C4-2B (cell line): ENCODE measurements around the gene PUSL1.

Experiments used
- H3K27ac ChIP-seq: fragments of 450-650 bp; 2 replicates; pipeline ENCODE4 v1.5.1; 2017
- ZFX ChIP-seq: fragments of 450-650 bp; IDR thresholded peaks from 2 replicates; pipeline ENCODE4 v1.6.1; 2017
- TF ChIP-seq, protein P1 (sequence below): fragments of 450-650 bp; conservative IDR thresholded peaks from 2 replicates; pipeline ENCODE4 v1.5.1; 2017; ENCODE audit warnings: mild to moderate bottlenecking

PUSL1 gene

DNA sequence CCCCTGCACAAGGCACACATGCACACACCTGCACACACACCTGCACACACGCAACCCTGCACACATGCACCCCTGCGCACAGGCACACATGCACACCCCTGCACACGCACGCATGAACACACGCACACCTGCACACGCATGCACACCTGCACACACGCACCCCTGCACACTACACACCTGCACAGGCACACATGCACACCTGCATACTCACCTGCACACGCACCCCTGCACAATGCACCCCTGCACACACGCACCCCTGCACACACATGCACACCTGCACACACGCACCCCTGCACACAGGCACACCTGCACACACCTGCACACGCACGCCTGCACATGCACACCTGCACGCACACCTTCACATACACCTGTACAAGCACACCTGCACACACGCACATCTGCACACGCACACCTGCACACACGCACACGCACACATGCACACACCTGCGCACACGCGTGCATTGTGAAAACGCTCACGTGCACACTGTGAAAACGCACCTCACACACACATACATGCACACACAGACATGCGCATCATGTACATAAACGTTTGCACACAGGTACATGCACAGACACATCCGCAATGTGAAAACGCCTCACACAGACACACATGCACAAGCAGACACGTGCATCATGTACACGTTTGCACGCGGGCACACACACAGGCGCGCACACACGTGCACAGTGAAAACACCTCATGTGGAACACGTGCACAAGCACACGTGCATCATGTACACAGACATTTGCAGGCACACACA lies 32.6 kb downstream of the PUSL1 start:
- H3K27ac ChIP-seq, result no peak overlapping the region
- no peak for TF ChIP-seq ZFX
- TF ChIP-seq, protein P1, sequence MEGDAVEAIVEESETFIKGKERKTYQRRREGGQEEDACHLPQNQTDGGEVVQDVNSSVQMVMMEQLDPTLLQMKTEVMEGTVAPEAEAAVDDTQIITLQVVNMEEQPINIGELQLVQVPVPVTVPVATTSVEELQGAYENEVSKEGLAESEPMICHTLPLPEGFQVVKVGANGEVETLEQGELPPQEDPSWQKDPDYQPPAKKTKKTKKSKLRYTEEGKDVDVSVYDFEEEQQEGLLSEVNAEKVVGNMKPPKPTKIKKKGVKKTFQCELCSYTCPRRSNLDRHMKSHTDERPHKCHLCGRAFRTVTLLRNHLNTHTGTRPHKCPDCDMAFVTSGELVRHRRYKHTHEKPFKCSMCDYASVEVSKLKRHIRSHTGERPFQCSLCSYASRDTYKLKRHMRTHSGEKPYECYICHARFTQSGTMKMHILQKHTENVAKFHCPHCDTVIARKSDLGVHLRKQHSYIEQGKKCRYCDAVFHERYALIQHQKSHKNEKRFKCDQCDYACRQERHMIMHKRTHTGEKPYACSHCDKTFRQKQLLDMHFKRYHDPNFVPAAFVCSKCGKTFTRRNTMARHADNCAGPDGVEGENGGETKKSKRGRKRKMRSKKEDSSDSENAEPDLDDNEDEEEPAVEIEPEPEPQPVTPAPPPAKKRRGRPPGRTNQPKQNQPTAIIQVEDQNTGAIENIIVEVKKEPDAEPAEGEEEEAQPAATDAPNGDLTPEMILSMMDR, result no peak

DNA sequence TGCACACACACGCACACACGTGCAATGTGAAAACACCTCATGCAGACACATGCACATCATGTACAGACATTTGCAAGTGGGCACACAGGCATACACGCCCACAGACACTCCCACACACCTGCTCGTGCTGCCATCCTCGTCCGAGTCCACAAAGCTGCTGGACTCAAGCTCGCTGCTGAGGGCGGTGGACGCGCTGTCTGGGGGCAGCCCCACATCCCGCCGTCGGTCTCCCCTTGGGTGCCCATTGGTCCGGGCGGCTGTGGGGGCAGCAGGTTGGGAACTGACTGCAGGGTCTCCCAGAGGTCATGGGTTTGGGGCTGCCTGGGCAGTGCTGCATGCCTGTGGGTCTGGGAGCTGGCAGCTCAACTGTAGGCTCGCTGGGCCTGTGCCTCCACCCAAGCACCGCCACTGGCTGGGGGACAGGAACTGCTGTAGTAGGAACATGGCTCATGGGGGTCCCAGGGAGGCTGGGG lies 33.2 kb downstream of the PUSL1 start:
- H3K27ac ChIP-seq, result no peak overlapping the region
- TF ChIP-seq, protein P1, result no peak
- no peak for TF ChIP-seq ZFX

DNA sequence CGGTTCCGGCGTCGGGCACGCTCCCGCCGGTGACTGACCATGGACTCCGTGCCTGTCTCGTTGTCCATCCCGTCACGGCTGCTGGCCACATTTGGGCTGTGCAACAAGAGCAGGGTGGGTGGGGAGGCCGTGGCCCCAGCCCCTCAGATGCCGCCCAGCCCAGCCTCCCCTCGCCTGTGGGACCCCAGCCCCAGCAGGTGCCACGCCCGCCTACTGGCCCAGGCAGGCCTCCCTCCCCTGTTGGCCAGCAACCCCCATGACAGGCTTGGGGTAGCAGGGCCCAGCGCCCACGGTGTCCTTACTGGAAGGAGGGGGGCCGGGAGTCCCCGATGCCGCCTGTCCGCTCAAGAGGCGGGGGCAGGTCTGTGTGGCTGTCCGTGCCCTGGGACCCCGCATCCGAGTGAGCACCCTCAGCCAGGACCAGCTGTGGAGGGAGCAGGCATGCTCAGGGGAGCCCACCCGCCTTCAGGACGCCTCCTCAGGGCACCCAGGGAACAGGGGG lies 33.7 kb downstream of the PUSL1 start:
- TF ChIP-seq ZFX, result no peak
- TF ChIP-seq, protein P1, result no peak
- H3K27ac ChIP-seq, result no peak overlapping the region

DNA sequence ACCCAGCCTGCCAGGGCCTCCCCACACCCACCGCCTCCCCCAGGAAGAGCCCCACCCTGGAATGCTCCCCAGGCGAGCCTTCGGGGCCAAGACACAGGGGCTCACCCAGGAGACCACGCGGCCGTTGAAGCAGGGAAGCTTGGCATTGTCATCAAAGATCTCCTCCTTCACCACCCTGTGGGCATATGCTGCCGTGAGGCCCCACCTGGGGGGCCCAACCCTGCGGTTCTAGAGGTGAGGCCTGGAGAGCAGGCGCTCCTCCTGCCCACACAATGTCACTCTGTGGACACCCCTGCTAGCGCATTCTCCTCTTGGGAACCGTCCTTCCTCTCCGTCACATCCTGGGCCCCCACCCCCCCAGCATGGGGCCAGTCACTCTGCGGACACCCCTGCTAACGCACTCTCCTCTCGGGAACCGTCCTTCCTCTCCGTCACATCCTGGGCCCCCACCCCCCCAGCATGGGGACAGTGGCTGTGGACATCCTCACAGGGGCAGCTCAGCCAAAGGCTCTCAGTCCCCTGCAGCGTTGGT lies 34.3 kb downstream of the PUSL1 start:
- H3K27ac ChIP-seq, result peak overlapping the region; percentile 99
- TF ChIP-seq, protein P1, result no peak
- no peak for TF ChIP-seq ZFX

DNA sequence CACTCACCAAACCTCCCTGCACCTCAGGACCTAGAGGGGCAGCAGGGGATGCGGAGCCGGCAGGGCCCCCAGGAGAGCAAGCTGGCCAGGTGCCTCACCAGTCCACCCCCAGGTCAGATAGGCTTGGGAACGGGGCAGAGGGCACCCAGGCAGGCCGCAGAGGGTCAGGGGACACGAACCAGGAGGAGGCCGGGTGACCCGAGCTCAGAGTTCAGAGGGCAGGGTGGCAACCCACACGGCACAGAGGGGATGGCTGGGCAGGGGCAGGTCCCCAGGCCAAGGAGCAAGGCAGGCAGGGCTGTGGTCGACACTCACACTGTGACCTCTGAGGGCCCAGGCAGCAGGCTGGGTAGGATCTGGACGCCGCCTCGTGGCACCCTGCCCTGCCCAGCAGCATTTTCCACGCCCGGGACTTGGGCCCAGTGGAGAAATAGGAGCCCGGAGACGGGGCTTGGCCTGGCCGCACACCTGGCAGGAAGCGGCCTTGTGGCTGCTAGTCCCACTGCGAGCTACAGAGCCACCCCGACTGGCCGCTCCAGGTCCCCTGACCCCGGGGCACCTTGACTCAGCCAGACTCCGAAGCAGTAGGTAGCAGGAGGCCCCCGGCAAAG lies 35.5 kb downstream of the PUSL1 start:
- H3K27ac ChIP-seq, result peak overlapping the region; percentile 99
- TF ChIP-seq ZFX, result peak; percentile 76; the same call in 1 of the 2 replicates
- TF ChIP-seq, protein P1, result no peak

DNA sequence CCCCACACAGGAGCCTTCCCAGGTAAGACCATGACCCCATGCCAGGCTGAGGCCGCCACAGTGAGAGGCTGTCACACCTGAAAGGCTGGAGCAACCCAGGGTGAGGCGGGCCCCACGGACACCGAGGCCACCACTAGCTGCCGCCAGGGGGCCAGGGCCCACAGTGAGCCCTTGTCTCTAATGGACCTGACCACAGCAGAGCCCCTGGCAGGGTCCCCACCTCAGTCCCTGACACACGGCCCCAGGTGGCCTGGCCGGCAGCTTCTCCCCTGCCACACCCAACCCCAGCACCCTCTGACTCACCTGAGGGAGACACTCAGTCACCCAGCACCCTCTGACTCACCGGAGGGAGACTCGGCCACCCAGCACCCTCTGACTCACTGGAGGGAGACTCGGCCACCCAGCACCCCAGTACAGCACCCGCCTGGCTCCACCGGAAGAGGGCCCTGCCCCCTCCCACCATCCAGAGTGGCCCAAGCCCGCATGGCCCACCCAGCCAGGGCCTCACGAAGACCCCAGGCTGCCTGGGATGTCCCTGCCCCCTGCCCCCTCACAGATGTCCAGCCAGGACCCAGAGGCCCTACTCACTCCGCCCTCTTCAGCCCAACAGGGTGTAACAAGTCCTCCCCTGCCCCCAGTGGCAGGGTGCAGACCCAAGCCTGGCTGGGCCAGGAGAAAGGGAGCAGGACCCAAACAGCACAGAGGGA lies 36.4 kb downstream of the PUSL1 start:
- TF ChIP-seq ZFX, result no peak
- TF ChIP-seq, protein P1, result peak; percentile 92

More for the DNA sequence above, 36.4 kb downstream of the PUSL1 start:
- peak overlapping the region; percentile 99 for H3K27ac ChIP-seq
